Measurements from ENCODE around the gene CDH6. TPM values are rescaled to one million over a fixed set of nuclear protein-coding genes. Genes with fewer than 3 reads are reported as not detected.

The CDH6 gene
- total and polyA plus RNA-seq, 2 of the 13 experiments (the other 11 are each of a cell fraction or from before 2014, with no cell fraction given): not detected

GRCh38 chr5:31165729-31166128 is 27.8 kb upstream of the CDH6 start:
- no TSS peak for BruUV-seq (replicated peaks)
- ATAC-seq: no peak
- no peak overlapping the region for H3K4me3 ChIP-seq (replicated peaks in 1 of 3; ENCODE audit: insufficient read depth in 1 of 3, low read depth in 2 of 3, low read length in 3 of 3)
- H3K36me3 ChIP-seq (replicated peaks in 1 of 2; ENCODE audit: control insufficient read depth in 1 of 2, insufficient read depth in 2 of 2, low read length in 2 of 2): no peaks in the 10 kb centered on the region
- H3K27me3 ChIP-seq (ENCODE audit: control insufficient read depth in 1 of 2, insufficient read depth in 2 of 2, low read length in 2 of 2): no peaks in the 10 kb centered on the region
- no peaks in the 10 kb centered on the region for H3K9me3 ChIP-seq (ENCODE audit: low read length)
- H2AFZ ChIP-seq (ENCODE audit: low read length): no peak overlapping the region
- intact Hi-C loops (cut with micrococcal nuclease; ENCODE audit: unreplicated experiment) (no loop called here), in situ Hi-C loops (cut with HindIII; ENCODE audit: extremely low pct_ligation_motif_present, low pct_unique_long_range_greater_than_20kb) (no loop called here)
- WGBS (ENCODE audit: low lambda C conversion rate): 1% methylated on average over 2 of the region's 2 CpGs
- no peaks in the 10 kb centered on the region for H3K79me2 ChIP-seq (ENCODE audit: insufficient read depth, low read length)
- H4K20me1 ChIP-seq (ENCODE audit: insufficient read depth, low read length): no peaks in the 10 kb centered on the region
- no peak overlapping the region for H3K4me2 ChIP-seq (ENCODE audit: low read depth, low read length)
- ChIA-PET POLR2A (no interaction called here), CTCF (ENCODE audit: low intra/inter-chr PET ratio, low total read pairs) (no interaction called here)
- no peak for FAIRE-seq
- H3K4me1 ChIP-seq (ENCODE audit: insufficient read depth, low read length): peaks cover 9% of the 10 kb centered on the region
- no peak overlapping the region for H3K27ac ChIP-seq (ENCODE audit: extremely low read length, insufficient read depth, low read length)
- TF ChIP-seq REST (IDR thresholded peaks at IDR 0.05; ENCODE audit: borderline replicate concordance in 1 of 2, low read depth in 1 of 2, low read length in 2 of 2): 0 out of 4 replicates have a peak, but pooled peaks of 1 of the 2 experiments have one; percentile 61
- TF ChIP-seq MAFK (conservative IDR thresholded peaks at IDR 0.05 in 1 of 2, IDR thresholded peaks at IDR 0.05 in 1 of 2; ENCODE audit: low read length in 2 of 2): no peak
- TF ChIP-seq ZBTB49 (CRISPR knock-in tag; IDR thresholded peaks at IDR 0.05; ENCODE audit: borderline replicate concordance): no peak
- TF ChIP-seq ZNF605 (CRISPR knock-in tag; IDR thresholded peaks at IDR 0.05): no peak
- TF ChIP-seq ZNF646 (CRISPR knock-in tag; IDR thresholded peaks at IDR 0.05): no peak
- no peak for TF ChIP-seq TRIM22 (IDR thresholded peaks at IDR 0.05)
- no peak for DNase-seq (ENCODE audit: low spot score)
- H3K9ac ChIP-seq (ENCODE audit: insufficient read depth, low read depth, low read length): no peak overlapping the region
